Measurements from ENCODE around the gene HPX. TPM values are rescaled to one million over a fixed set of nuclear protein-coding genes. Genes with fewer than 3 reads are reported as not detected.

The HPX gene
- total and polyA plus RNA-seq, 4 donors, result 0.46 to 3.5 (median 1.8) TPM

- no peaks in the 10 kb centered on the region for H3K9me3 ChIP-seq (ENCODE audit: control insufficient read depth in 4 of 4, insufficient read depth in 3 of 4, low read length in 3 of 4)
- DNase-seq, result peak; percentile 90 to 96 (median 95)
- TF ChIP-seq, protein P1, sequence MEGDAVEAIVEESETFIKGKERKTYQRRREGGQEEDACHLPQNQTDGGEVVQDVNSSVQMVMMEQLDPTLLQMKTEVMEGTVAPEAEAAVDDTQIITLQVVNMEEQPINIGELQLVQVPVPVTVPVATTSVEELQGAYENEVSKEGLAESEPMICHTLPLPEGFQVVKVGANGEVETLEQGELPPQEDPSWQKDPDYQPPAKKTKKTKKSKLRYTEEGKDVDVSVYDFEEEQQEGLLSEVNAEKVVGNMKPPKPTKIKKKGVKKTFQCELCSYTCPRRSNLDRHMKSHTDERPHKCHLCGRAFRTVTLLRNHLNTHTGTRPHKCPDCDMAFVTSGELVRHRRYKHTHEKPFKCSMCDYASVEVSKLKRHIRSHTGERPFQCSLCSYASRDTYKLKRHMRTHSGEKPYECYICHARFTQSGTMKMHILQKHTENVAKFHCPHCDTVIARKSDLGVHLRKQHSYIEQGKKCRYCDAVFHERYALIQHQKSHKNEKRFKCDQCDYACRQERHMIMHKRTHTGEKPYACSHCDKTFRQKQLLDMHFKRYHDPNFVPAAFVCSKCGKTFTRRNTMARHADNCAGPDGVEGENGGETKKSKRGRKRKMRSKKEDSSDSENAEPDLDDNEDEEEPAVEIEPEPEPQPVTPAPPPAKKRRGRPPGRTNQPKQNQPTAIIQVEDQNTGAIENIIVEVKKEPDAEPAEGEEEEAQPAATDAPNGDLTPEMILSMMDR (IDR thresholded peaks at IDR 0.05; ENCODE audit: control extremely low read depth, extremely low read depth), result no peak
- peaks cover 0 to 17% (median 10%) of the 10 kb centered on the region in 5 donors for H3K4me1 ChIP-seq (ENCODE audit: control insufficient read depth in 5 of 5, insufficient read depth in 5 of 5, low read length in 5 of 5)
- H3K9ac ChIP-seq (ENCODE audit: insufficient read depth in 1 of 2, low read length in 2 of 2), result peak within 1 kb of the TSS; percentile 16 to 79
- 1% methylated on average over 57 to 87 of the region's 87 CpGs for WGBS, 2 donors
- peak; percentile 92 for ATAC-seq (ENCODE audit: insufficient read depth, low FRiP score)
- peaks cover 0 to 19% (median 7%) of the 10 kb centered on the region in 4 donors for H3K36me3 ChIP-seq (ENCODE audit: control insufficient read depth in 4 of 4, insufficient read depth in 4 of 4, low read length in 4 of 4)
- no peaks in the 10 kb centered on the region for H3K27me3 ChIP-seq (ENCODE audit: control insufficient read depth in 3 of 3, insufficient read depth in 3 of 3, low read length in 2 of 3)
- H3K4me3 ChIP-seq, result peak within 1 kb of the TSS; percentile 68
- peak within 1 kb of the TSS; percentile 82 to 95 for H3K27ac ChIP-seq (ENCODE audit: low read depth in 1 of 2, low read length in 1 of 2)
These were observed 32.9 kb upstream of the HPX start, which contains the start of gene TRIM3 for GRCh38 chr11:6473451-6474412. TRIM3 (minus strand) TSS chr11:6473941; CDS start chr11:6465695, 8,246 bp downstream.

DNA sequence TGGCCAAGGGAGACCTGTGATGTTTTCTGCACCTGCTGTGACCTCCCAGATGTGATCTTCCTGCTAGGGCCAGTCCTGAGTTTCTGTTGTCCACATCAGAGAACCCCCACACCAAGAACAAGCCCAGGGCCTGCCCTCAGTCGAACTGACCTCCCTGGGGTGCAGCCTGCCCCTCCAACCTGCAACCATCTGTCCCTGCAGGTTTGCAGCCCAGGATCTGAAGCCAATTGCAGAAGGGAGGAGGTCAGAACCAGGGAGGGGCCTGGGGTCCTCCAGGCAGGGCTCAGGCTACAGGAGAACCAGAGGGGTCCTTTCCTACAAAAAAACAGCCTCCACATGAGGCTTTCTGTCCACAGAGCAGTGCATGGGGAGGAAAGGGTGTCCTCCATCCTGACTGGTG, 32.1 kb upstream of the HPX start:
- no peak for DNase-seq
- WGBS, 2 donors, result 46 to 75% methylated on average over 1 of the region's 1 CpG
- H3K36me3 ChIP-seq (ENCODE audit: control insufficient read depth in 4 of 4, insufficient read depth in 4 of 4, low read length in 4 of 4), result peaks cover 0 to 11% (median 3%) of the 10 kb centered on the region in 4 donors
- TF ChIP-seq, protein P1 (IDR thresholded peaks at IDR 0.05; ENCODE audit: control extremely low read depth, extremely low read depth), result no peak
- H3K4me1 ChIP-seq (ENCODE audit: control insufficient read depth in 5 of 5, insufficient read depth in 5 of 5, low read length in 5 of 5), result peaks cover 0 to 20% (median 10%) of the 10 kb centered on the region in 5 donors
- ATAC-seq (ENCODE audit: insufficient read depth, low FRiP score), result no peak
- H3K4me3 ChIP-seq, result peak overlapping the region; percentile 36
- H3K27me3 ChIP-seq (ENCODE audit: control insufficient read depth in 3 of 3, insufficient read depth in 3 of 3, low read length in 2 of 3), result no peaks in the 10 kb centered on the region
- H3K9me3 ChIP-seq (ENCODE audit: control insufficient read depth in 4 of 4, insufficient read depth in 3 of 4, low read length in 3 of 4), result no peaks in the 10 kb centered on the region
- no peak overlapping the region for H3K27ac ChIP-seq (ENCODE audit: low read depth in 1 of 2, low read length in 1 of 2)
- H3K9ac ChIP-seq (ENCODE audit: insufficient read depth in 1 of 2, low read length in 2 of 2), result peak overlapping the region in 1 of 2 donors; percentile 30

DNA sequence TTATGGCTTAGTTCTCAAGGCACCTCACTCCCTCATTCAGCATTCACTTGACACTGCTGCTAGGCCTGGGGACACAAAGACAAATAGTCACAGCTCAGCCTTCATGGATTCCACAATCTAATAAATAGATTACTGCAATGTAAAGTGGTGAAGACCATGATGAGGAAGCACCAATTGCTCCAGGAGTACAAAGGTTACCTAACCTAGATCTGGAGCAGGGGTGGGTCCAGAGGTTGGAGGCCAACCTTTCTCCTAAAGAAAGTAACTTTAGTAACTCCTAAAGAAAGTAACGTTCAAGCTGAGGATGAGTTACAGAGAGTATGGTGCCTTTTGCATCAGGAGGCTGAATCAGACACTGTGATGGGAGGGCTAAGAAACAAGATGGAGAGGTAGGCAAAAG, 28.8 kb upstream of the HPX start:
- peaks cover 0 to 20% (median 10%) of the 10 kb centered on the region in 5 donors for H3K4me1 ChIP-seq (ENCODE audit: control insufficient read depth in 5 of 5, insufficient read depth in 5 of 5, low read length in 5 of 5)
- TF ChIP-seq, protein P1 (IDR thresholded peaks at IDR 0.05; ENCODE audit: control extremely low read depth, extremely low read depth), result no peak
- H3K9me3 ChIP-seq (ENCODE audit: control insufficient read depth in 4 of 4, insufficient read depth in 3 of 4, low read length in 3 of 4), result peaks cover 0 to 2% (median 0%) of the 10 kb centered on the region in 4 donors
- 93 to 97% methylated on average over 1 of the region's 1 CpG for WGBS, 2 donors
- no peak for DNase-seq
- no peak for ATAC-seq (ENCODE audit: insufficient read depth, low FRiP score)
- H3K9ac ChIP-seq (ENCODE audit: insufficient read depth in 1 of 2, low read length in 2 of 2), result peak overlapping the region in 1 of 2 donors; percentile 6
- H3K4me3 ChIP-seq, result no peak overlapping the region
- H3K27me3 ChIP-seq (ENCODE audit: control insufficient read depth in 3 of 3, insufficient read depth in 3 of 3, low read length in 2 of 3), result no peaks in the 10 kb centered on the region
- peaks cover 3 to 7% (median 5%) of the 10 kb centered on the region in 4 donors for H3K36me3 ChIP-seq (ENCODE audit: control insufficient read depth in 4 of 4, insufficient read depth in 4 of 4, low read length in 4 of 4)
- peak overlapping the region; percentile 13 to 65 for H3K27ac ChIP-seq (ENCODE audit: low read depth in 1 of 2, low read length in 1 of 2)
